ENCODE results near the gene ADGRG2. TPM values are rescaled to one million over a fixed set of nuclear protein-coding genes. Genes with fewer than 3 reads are reported as not detected.
A peak's percentile ranks its signal among the peaks of the same experiment; 100 is the strongest.

Gene ADGRG2
- total RNA-seq, 2 donors from 2014 or later: 5.9 to 9.4 TPM

- Histone ChIP-seq H3K27me3 (ENCODE audit: control insufficient read depth, insufficient read depth, low read length, poor library complexity, severe bottlenecking) (no peaks in the 10 kb centered on the region), H3K36me3 (ENCODE audit: control insufficient read depth, insufficient read depth, low read length) (no peaks in the 10 kb centered on the region), H3K4me3 (ENCODE audit: low read length) (no peak overlapping the region), H3K27ac (ENCODE audit: low read depth, low read length) (no peak overlapping the region), H3K4me1 (ENCODE audit: control insufficient read depth, insufficient read depth, low read length) (no peaks in the 10 kb centered on the region), H3K9ac (ENCODE audit: extremely low read depth, low read length, poor library complexity, severe bottlenecking) (no peak overlapping the region), H3K9me3 (ENCODE audit: control insufficient read depth, low read length) (no peaks in the 10 kb centered on the region)
- no peak for TF ChIP-seq CTCF (conservative IDR thresholded peaks at IDR 0.05)
- H3K27ac Mint-ChIP-seq: no peak overlapping the region
- no peak overlapping the region for H3K4me3 Mint-ChIP-seq
- peaks cover 6% of the 10 kb centered on the region for H3K27me3 Mint-ChIP-seq (ENCODE audit: insufficient read depth)
- no peaks in the 10 kb centered on the region for H3K36me3 Mint-ChIP-seq (ENCODE audit: low read depth)
- peaks cover 71% of the 10 kb centered on the region for H3K9me3 Mint-ChIP-seq
- WGBS, 2 experiments (ENCODE audit: insufficient coverage in 1 of 2, insufficient read length in 1 of 2): 91% methylated on average over 2 of the region's 3 CpGs; no CpG with 5 or more reads in 1 of the 2 experiments
- no peaks in the 10 kb centered on the region for H3K4me1 Mint-ChIP-seq
- no peak for DNase-seq
Measured at GRCh38 chrX:19129694-19130093, 7.4 kb upstream of the ADGRG2 start.

- Mint-ChIP-seq H3K27ac (no peak overlapping the region), H3K36me3 (ENCODE audit: low read depth) (no peaks in the 10 kb centered on the region), H3K4me3 (no peak overlapping the region), H3K9me3 (peaks cover 64% of the 10 kb centered on the region), H3K4me1 (no peaks in the 10 kb centered on the region), H3K27me3 (ENCODE audit: insufficient read depth) (peaks cover 15% of the 10 kb centered on the region)
- Histone ChIP-seq H3K27me3 (ENCODE audit: control insufficient read depth, insufficient read depth, low read length, poor library complexity, severe bottlenecking) (peaks cover 14% of the 10 kb centered on the region), H3K27ac (ENCODE audit: low read depth, low read length) (no peak overlapping the region), H3K9me3 (ENCODE audit: control insufficient read depth, low read length) (no peaks in the 10 kb centered on the region), H3K9ac (ENCODE audit: extremely low read depth, low read length, poor library complexity, severe bottlenecking) (no peak overlapping the region), H3K4me1 (ENCODE audit: control insufficient read depth, insufficient read depth, low read length) (no peaks in the 10 kb centered on the region), H3K4me3 (ENCODE audit: low read length) (no peak overlapping the region), H3K36me3 (ENCODE audit: control insufficient read depth, insufficient read depth, low read length) (no peaks in the 10 kb centered on the region)
- no peak for TF ChIP-seq CTCF (conservative IDR thresholded peaks at IDR 0.05)
- DNase-seq: no peak
- WGBS, 2 experiments (ENCODE audit: insufficient coverage in 1 of 2, insufficient read length in 1 of 2): 84 to 95% methylated on average over 4 to 5 of the region's 5 CpGs
Measured at GRCh38 chrX:19127649-19128168, 5.4 kb upstream of the ADGRG2 start.

- Histone ChIP-seq H3K27ac (ENCODE audit: low read depth, low read length) (no peak overlapping the region), H3K4me3 (ENCODE audit: low read length) (peak overlapping the region; percentile 57), H3K36me3 (ENCODE audit: control insufficient read depth, insufficient read depth, low read length) (no peaks in the 10 kb centered on the region), H3K27me3 (ENCODE audit: control insufficient read depth, insufficient read depth, low read length, poor library complexity, severe bottlenecking) (peaks cover 45% of the 10 kb centered on the region), H3K4me1 (ENCODE audit: control insufficient read depth, insufficient read depth, low read length) (no peaks in the 10 kb centered on the region), H3K9ac (ENCODE audit: extremely low read depth, low read length, poor library complexity, severe bottlenecking) (no peak overlapping the region), H3K9me3 (ENCODE audit: control insufficient read depth, low read length) (no peaks in the 10 kb centered on the region)
- TF ChIP-seq CTCF (conservative IDR thresholded peaks at IDR 0.05): no peak
- Mint-ChIP-seq H3K36me3 (ENCODE audit: low read depth) (no peaks in the 10 kb centered on the region), H3K4me3 (peak overlapping the region; percentile 57), H3K4me1 (peaks cover 3% of the 10 kb centered on the region), H3K9me3 (peaks cover 50% of the 10 kb centered on the region), H3K27me3 (ENCODE audit: insufficient read depth) (peaks cover 36% of the 10 kb centered on the region), H3K27ac (no peak overlapping the region)
- DNase-seq: no peak
- WGBS, 2 experiments (ENCODE audit: insufficient coverage in 1 of 2, insufficient read length in 1 of 2): 0 to 3% methylated on average over 1 to 25 of the region's 35 CpGs
Measured at GRCh38 chrX:19122641-19123009, 357 bp upstream of the ADGRG2 start.

All from endodermal cell (in vitro differentiated cells).